Skeletal muscle cell (primary cell): ENCODE data around the gene POLR2E.

Experiments
- DNase-seq: peaks from one replicate; pipeline ENCODE4 v3.0.0-alpha.2; 2010; ENCODE audit warnings: low read depth
- H3K4me3 ChIP-seq: 2 replicates; pipeline ENCODE4 v1.5.1; 2011; ENCODE audit warnings: low read depth, mild to moderate bottlenecking, control low read depth, low read length, moderate library complexity

The POLR2E gene

DNA sequence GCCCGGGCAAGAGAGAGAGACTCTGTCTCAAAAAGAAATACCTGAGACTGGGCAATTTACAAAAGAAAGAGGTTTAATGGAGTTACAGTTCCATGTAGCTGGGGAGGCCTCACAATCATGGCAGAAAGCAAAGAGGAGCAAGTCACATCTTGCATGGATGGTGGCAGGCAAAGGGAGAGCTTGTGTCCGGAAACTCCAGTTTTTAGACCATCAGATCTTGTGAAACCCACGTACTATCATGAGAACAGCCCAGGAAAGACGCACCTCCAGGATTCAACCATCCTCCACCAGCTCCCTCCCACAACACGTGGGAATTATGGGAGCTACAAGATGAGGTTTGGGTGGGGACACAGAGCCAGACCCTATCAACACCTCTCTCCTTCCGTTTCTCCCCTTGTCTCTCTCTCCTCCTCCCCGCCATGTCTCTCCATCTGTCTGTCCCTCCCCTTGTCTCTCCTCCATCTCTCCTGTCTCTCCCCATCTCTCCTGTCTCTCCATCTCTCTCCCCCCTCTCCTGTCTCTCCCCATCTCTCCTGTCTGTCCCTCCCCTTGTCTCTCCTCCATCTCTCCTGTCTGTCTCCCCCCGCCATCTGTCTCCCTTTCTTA is 10.0 kb downstream of the POLR2E start:
- no peak overlapping the region for H3K4me3 ChIP-seq
- DNase-seq = no peak

DNA sequence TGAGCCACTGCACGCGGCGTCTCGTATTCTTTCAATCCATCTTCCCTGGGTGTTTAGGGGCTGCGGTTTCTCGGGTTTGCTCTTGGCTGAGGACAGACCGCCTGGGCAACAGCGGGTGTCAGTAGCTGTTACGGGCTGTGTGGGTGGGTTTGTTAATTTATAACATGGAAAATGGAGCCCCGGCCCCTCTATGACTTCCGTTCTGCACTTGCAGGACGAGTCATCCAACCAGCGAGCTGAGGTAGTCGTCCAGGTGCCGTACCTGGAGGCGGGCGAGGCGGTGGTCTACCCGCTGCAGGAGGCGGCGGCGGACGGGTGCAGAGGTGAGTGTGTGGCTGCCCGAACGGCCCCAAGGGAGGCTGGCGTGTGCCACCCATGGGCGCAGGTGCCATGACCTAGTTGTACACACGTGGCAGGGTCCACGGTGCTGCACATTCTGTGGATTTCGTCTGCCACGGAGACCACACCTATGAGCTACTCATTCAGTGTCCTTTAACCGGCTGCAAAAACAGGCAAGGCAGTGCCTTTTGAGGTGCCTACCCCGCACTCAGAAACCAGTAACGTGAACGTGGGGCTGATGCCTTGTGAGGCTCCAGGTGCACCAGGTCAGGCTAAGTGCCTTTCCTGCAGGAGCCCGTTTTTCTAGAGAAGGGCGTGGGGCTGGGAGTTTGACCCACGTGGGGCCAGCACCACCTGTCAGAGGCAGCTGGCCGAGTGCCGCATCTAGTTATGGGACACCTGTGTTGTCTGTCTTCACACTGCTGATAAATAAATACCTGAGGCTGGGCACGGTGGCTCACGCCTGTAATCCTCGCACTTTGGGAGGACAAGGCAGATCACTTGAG is 10.9 kb downstream of the POLR2E start:
- no peak for DNase-seq
- H3K4me3 ChIP-seq = no peak overlapping the region

DNA sequence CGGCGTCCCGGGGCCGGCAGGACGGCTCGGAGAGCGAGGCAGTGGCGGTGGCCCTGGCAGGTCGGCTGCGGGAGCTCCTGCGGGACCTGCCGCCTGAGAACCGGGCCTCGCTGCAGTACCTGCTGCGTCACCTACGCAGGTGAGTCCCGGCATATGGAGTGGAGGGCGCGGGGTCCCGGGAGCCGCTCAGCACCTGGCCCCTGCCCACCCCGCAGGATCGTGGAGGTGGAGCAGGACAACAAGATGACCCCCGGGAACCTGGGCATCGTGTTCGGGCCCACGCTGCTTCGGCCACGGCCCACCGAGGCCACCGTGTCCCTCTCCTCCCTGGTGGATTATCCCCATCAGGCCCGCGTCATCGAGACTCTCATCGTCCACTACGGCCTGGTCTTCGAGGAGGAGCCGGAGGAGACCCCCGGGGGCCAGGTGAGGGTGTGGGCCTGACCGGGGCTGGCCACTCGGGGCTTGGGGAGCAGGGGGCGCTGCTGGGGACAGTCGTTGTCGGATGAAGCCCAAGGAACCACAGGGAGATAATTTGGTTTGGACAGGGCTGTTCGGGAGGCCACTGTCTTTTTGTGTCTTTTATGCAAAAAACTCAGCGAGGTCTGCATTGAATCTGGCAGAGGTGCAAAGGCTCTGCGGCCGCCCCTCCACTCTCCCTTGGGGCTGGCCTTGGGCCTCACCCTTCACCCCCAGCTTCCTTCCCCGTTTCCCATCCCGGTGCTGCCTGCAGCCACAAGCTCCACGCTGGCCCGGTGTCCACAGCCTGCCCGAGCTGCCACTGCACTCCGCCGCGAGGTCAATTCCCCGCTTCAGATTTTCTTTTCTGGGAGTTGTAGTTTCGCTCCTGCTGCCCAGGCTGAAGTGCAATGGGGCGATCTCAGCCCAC is 12.0 kb downstream of the POLR2E start:
- H3K4me3 ChIP-seq = no peak overlapping the region

DNA sequence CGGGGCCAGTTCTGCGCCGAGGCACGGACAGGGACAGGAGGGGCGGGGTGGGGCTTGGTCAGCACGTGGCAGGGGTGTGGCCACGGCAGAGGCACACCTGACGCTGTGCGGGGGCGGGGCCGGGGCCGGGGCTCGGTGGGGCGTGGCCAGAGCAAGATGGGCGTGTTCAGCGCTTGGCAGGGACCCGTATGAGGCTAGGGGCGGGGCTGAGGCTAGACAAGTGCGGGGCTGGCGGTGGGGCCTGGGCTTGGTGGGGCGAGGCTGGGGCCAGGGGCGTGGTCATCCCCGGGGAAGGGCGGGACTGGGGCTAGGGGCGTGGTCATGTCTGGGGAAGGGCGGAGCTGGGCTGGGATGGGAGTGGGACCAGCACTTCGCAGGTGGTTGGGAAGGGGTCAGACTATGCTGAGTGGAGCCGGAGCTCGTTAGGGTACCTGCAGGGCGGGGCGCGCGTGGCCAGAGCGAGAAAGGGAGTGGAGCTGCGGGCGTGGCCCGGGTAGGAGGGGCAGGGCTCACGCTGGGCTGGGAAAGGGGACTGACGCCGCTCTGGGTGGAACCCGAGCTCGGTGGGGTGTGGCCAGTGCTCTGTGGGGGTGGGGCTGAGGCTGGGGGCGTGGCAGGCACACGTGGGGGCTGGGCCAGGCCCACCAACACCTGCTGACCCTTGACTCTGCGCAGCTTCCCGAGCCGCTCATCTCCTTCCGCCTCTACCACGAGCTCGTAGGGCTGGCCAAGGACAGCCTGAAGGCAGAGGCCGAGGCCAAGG is 12.8 kb downstream of the POLR2E start:
- peak overlapping the region; percentile 21 for H3K4me3 ChIP-seq
- DNase-seq = no peak

More for the DNA sequence above, 12.0 kb downstream of the POLR2E start:
- no peak for DNase-seq

DNA sequence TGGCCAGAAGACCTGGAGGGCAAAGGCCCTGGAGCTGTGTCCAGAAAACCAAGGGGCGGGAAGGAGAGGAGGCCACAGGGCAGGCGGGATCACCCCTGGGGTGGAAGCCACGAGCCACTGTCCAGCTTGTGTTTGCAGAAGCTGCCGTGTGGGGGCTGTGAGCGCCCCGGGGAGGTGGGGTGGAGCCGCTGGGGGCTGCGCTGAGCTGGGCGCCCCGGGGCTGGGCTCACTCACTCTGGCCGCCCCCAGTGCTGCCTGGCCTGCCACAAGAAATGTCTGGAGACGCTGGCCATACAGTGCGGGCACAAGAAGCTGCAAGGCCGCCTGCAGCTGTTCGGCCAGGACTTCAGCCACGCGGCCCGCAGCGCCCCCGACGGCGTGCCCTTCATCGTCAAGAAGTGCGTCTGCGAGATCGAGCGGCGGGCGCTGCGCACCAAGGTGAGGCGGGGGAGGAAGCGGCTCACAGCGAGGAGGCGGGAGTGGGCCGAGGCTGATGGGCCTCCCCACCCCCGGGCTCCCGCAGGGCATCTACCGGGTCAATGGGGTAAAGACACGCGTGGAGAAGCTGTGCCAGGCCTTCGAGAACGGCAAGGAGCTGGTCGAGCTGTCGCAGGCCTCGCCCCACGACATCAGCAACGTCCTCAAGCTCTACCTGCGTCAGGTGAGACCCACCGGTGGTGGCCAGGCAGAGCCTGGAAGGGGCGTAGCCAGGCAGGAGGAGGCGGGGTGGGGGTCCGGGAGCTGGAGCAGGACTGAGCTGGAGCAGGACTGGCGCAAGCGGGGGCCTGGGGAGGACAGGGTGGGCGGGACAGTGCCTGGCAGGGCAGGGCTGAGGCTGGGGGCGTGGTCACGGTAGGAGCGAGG is 13.6 kb downstream of the POLR2E start:
- H3K4me3 ChIP-seq = no peak overlapping the region
- no peak for DNase-seq

DNA sequence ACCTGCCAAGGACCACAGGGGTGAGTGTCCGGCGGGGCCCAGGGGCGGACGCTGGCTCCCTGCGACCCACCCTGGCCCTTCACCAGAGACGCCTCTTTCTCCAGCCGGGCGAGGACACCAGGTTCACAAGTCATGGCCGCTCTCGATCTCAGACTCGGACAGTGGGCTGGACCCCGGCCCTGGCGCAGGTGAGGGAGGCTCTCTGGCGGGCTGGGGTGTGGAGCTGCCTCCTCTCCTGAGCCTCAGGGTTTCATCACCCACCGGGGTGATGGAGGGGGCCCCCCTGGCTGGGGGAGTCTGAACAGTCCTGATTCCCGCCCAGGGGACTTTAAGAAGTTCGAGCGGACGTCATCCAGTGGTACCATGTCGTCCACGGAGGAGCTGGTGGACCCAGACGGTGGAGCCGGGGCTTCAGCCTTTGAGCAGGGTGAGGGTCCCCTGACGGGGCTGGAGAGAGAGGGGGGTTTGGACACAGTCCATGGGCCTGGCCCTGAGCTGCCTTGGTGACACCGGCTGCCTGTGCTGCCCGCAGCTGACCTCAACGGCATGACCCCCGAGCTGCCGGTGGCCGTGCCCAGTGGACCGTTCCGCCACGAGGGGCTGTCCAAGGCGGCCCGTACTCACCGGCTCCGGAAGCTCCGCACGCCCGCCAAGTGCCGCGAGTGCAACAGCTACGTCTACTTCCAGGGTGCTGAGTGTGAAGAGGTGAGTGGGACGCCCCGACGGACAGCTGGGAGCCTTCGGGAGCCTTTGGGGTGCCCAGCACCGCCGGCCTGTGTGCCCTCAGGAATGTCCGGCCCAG is 14.6 kb downstream of the POLR2E start:
- no peak for DNase-seq
- no peak overlapping the region for H3K4me3 ChIP-seq

DNA sequence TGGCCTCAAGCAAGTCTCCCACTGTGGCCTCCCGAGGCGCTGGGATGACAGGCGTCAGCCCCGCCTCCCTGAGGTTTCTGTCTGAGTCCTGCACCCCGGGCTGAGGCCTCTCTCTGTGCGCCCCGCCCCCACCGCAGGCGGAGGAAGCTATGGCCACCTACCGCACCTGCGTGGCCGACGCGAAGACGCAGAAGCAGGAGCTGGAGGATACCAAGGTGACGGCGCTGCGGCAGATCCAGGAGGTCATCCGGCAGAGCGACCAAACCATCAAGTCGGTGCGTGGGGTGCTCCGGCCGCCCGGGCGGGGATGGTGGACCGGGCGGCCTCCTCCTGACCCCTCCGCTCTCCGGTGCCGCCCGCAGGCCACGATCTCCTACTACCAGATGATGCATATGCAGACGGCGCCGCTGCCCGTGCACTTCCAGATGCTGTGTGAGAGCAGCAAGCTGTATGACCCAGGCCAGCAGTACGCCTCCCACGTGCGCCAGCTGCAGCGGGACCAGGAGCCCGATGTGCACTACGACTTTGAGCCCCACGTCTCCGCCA is 15.5 kb downstream of the POLR2E start:
- DNase-seq = no peak
- H3K4me3 ChIP-seq = no peak overlapping the region

DNA sequence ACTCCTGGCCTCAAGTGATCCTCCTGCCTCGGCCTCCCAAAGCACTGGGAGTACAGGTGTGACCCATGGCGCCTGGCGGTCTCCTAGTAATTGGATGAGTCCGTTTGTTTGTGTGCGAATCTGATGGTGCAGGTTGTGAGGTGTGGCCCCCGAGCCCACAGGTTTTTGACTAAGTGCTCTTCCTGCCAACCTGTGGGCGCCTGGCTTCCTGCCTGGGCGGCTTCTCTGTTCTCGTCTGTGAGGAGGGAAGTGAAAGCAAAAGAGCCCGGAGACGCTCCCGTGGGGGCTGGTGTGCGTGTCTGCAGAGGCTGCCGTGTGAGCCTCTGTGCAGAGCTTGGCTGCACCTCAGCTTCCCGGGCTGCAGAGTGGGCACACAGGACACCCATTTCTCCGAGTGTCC is 18.2 kb downstream of the POLR2E start:
- no peak overlapping the region for H3K4me3 ChIP-seq
- no peak for DNase-seq

DNA sequence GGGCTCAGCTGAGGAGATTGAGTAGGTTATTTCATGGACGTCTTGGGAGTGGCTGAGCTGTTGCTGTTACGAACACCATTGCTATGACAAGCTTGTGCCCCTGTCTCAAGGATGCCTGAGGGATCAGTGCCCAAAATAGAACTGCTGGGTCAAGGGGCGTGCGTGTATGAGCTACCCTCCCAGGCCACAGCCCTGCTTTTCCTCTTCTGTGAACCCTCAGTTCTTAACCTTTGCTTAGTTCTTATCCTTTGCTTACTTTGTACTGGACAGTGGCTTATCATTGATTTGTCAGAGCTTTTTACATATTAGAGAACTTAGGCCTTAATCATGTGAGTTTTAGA is 19.2 kb downstream of the POLR2E start:
- H3K4me3 ChIP-seq = no peak overlapping the region
- no peak for DNase-seq

DNA sequence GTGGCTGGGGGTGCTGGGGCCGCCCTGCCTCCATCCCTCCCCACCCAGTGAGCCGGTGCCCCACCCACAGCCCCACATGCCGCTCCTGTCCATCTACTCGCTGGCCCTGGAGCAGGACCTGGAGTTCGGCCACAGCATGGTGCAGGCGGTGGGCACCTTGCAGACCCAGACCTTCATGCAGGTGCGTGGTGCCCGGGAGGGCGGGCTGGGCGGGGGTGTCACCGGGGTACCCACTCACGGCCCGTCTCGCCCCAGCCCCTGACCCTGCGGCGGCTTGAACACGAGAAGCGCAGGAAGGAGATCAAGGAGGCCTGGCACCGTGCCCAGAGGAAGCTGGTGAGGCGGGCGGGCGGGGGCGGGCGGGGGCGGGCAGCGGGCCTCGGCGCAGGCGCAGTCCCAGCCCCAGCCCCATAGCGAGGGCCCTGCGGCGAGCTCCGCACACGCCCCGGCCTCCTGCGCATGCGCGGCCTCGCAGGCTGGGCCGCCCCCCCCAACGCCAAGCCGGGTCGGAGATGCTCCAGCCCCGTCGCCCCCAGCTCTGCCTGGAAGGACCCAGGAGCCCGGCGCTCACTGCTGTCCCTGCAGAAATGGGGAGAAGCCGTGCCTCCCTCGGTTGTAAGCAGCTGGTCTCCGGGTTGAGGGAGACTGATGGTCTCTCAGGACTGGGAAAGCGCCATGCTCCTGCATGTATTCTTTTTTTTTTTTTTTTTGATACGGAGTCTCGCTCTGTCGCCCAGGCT is 20.5 kb downstream of the POLR2E start:
- no peak for DNase-seq
- no peak overlapping the region for H3K4me3 ChIP-seq

DNA sequence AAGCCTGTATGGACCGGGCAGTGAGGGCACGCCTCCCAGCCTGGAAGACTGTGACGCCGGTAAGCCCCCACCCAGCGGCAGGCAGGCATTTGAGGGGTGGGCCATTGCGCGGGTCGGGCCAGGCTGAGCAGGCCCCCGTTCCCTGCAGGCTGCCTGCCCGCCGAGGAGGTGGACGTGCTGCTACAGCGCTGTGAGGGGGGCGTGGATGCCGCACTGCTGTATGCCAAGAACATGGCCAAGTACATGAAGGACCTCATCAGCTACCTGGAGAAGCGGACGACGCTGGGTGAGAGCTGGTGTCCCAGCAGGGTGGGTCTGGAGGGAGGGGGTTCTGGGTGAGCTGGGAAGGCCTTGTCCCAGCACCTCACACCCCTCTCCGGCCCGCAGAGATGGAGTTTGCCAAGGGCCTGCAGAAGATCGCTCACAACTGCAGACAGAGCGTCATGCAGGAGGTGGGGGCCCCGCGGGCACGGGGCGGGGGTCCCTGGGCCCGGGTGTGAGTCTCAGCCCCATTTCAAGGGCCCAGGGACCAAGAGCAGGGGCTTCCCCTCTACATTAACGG is 21.1 kb downstream of the POLR2E start:
- no peak for DNase-seq

DNA sequence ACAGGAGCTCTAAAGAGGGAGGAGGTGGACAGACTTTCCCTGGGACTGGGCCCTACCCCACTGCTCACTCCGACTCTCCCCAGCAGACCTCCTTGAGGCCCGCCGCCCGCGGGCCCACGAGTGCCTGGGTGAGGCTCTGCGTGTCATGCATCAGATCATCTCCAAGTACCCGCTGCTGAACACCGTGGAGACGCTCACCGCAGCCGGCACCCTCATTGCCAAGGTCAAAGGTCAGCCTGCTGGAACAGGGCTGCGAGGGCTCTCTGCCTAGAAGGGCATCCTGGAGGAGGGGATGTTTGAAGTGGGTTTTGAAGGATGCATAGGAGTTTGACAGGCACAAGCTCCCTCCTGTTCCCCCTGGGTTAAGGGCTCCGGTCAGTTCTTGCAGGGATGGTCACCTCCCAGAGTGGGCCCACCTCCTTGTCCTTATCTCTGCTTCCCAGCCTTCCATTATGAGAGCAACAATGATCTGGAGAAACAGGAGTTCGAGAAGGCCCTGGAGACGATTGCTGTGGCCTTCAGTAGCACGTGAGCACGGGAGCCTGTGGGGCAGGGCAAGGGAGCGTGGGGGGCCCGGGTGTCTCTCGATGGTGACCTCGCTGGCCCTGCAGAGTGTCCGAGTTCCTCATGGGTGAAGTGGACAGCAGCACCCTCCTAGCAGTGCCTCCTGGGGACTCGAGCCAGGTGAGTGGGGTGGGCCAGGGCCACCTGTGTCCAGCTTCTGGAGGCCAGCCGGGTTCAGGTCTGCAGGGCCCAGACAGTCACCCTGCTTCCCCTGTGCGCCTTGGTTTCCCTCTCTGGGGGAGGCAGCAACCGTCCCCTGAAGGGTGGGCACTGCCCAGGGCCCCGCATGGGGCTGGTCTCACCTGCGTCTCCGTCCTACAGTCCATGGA is 21.9 kb downstream of the POLR2E start:
- H3K4me3 ChIP-seq = no peak overlapping the region
- no peak for DNase-seq

More for the DNA sequence above, 21.1 kb downstream of the POLR2E start:
- no peak overlapping the region for H3K4me3 ChIP-seq

DNA sequence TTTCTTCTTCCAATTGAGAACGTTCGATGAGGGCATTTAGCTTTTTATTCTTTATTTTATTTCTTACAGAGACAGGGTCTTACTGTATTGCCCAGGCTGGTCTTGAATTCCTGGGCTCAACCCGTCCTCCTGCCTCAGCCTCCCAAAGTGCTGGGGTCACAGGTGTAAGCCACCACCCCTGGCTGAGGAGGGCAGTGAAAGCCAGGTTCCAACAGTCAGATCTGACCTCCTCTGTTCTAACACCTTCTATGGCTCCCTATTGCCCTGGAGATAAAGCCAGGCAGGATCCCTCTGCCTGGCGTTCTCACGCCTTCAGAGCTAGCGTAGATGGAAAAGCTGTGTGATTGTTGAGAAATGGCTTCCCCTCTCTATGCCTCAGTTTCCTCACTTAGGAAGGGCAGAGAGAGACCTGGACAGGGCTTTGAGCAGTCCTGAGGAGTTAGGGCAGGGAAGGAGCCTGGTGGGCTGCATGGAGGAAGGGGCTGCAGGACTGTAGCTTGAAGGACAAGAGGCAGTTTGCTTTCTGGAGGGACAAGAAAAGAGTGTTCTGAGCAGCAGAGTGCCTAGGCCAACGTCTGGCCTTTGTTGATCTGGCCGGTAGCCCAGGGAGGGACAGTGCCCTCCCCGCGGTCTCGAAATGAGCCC is 22.7 kb downstream of the POLR2E start:
- no peak overlapping the region for H3K4me3 ChIP-seq
- DNase-seq = no peak

DNA sequence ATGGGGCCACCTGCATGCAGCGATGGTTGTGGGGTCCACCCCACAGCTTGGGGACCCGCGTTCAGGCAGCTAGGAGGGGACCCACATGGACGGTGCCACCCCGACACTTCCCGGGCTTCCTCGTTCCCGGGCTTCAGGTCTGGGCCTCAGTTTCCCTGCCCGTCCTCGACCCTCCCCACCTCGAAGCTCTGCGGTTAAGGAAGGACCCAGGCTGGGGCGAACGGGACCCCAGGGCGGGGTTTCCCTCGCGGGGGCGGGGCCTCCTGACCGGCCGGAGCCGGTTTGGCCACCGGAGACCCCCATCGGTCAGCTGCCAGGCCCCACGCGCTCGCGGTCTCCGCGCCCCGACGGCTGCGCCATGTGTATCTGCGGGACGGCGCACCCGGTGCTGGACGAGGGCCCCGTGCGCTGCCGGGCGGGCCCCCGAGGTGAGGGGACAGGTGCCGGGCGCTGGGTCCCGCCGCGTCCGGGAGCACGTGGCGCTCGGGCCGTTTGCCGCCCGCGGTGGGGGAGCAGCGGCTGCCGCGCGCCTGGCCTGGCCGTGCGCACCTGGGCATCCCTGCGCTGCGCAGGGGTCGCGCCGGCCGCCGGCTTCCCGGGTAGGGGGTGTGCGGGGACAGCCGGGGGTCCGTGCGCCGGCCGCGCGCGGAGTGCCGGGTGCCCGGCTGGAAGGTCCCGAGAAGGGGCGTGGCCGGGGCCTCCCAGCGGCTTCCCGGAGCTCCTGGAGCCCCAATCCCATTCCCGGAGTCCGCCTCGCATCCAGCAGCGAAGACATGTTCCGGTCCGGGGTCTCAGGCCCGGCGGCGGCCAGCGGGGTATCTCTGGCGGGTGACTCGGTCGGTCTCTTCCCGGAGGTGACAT is 24.0 kb downstream of the POLR2E start:
- no peak for DNase-seq
- no peak overlapping the region for H3K4me3 ChIP-seq

DNA sequence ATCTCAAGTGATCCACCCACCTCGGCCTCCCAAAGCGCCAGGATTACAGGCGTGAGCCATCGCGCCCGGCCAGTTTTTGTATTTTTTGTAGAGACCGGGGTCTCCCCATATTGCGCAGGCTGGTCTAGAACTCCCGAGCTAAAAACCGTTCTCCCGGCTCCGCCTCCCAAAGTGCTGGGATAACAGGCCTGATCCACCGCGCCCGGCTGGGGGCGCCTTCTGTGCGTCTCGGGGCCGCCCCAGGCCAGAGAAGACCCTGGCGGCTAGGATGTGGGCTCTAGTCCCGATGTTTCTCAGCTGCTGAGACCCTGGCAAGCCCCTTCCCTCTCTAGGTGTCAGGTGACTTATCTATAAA is 24.6 kb downstream of the POLR2E start:
- H3K4me3 ChIP-seq = no peak overlapping the region
- DNase-seq = no peak
